Breast epithelium (tissue), 3 donors: ENCODE data around the gene ARHGEF7.

Experiments used
- CTCF ChIP-seq, 3 donors: fragments of 450-650 bp; IDR thresholded peaks; one replicate each; pipeline ENCODE4 v1.5.1; 2016 to 2017; ENCODE audit warnings: antibody characterized with exemption in 3 of 3, mild to moderate bottlenecking in 3 of 3, moderate library complexity in 3 of 3
- POLR2A ChIP-seq: fragments of 450-650 bp; IDR thresholded peaks from one replicate; pipeline ENCODE4 v1.6.1; 2016; ENCODE audit warnings: antibody characterized with exemption, mild to moderate bottlenecking, moderate library complexity

DNA sequence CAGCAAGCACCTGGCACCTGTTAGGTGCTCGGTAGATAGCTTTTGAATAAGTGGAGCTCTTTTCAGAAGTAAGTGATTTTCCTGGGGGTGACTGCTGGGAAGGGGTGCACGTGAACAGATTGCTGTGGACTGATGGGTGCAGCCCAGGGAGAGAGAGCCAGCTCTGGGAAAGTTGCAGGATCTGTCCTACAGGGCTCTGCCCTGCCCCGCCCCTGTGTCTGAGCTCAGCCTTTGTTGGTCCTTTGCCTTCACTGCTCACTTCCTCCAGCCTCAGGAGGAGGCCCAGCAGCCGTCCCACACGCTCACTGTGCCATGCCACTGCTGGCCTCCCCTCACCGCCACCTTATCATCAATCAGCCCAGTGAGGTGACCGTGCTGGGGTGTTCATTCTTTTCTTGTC, 171.6 kb downstream of the ARHGEF7 start:
- TF ChIP-seq CTCF (IDR thresholded peaks at IDR 0.05) (no peak), POLR2A (no peak)
